ENCODE measurements around the gene FAM180A. TPM values are rescaled to one million over a fixed set of nuclear protein-coding genes. Genes with fewer than 3 reads are reported as not detected.

Gene FAM180A
- total RNA-seq, 1 experiment from 2014 or later: 4.1 TPM

GRCh38 chr7:135684699-135685098 lies 63.9 kb downstream of the FAM180A start:
- no peak for DNase-seq (ENCODE audit: low read depth)

GRCh38 chr7:135684136-135684535 lies 64.5 kb downstream of the FAM180A start:
- DNase-seq (ENCODE audit: low read depth): peak; percentile 68

GRCh38 chr7:135683609-135684008 lies 65.0 kb downstream of the FAM180A start:
- DNase-seq (ENCODE audit: low read depth): no peak

- no peak for DNase-seq (ENCODE audit: low read depth)
These were observed 66.4 kb downstream of the FAM180A start for GRCh38 chr7:135682191-135682590.

GRCh38 chr7:135681762-135682161 lies 66.9 kb downstream of the FAM180A start:
- DNase-seq (ENCODE audit: low read depth): no peak

Other genes with a start within 250 kb of the FAM180A start
- 11.3 and 15.7 TPM in 2 replicates for gene CNOT4, start 238.7 kb downstream of the FAM180A start, total RNA-seq (2014; rRNA removed)
- 106 and 116 TPM in 2 replicates for gene NUP205, start 190.9 kb downstream of the FAM180A start, total RNA-seq (2014; rRNA removed)
- gene STMP1, start 86.3 kb downstream of the FAM180A start, total RNA-seq (2014; rRNA removed): 21.6 and 26.7 TPM in 2 replicates
- 0.06 TPM in 1 of 2 replicates, not detected in the other for gene SLC13A4, start 20.6 kb downstream of the FAM180A start, total RNA-seq (2014; rRNA removed)
- 183 and 198 TPM in 2 replicates for gene MTPN, start 228.5 kb upstream of the FAM180A start, total RNA-seq (2014; rRNA removed)